ENCODE results near the gene BRD7. TPM values are rescaled to one million over a fixed set of nuclear protein-coding genes. Genes with fewer than 3 reads are reported as not detected.

The BRD7 gene
- total and polyA plus RNA-seq, 4 donors: 55.2 to 105 (median 92.9) TPM

Small RNA genes lying within 50 kb of the gene (small RNA-seq; reads per million reads assigned to genes)
- not detected for gene MIR6771 (ENCODE audit: low replicate concordance)

Other genes starting within 250 kb of the BRD7 start
- 10 to 100 TPM; 11.1 to 15.9 TPM for gene TENT4B, start 215.7 kb downstream of the BRD7 start, total RNA-seq
- gene TENT4B, start 215.7 kb downstream of the BRD7 start, polyA plus RNA-seq (ENCODE audit: insufficient read length in 2 of 2): 10 to 100 TPM; 15.6 to 18.3 TPM
- gene ADCY7, start 102.4 kb downstream of the BRD7 start, total RNA-seq: 10 to 100 TPM; 12.4 to 26.0 TPM
- 10 to 100 TPM; 14.7 to 17.9 TPM for gene ADCY7, start 102.4 kb downstream of the BRD7 start, polyA plus RNA-seq (ENCODE audit: insufficient read length in 2 of 2)
- 10 to 100 TPM in 1 of 2 donors, 1 to 10 TPM in 1; 6.7 to 33.8 TPM for gene NKD1, start 179.4 kb upstream of the BRD7 start, total RNA-seq
- 10 to 100 TPM; 22.5 to 28.8 TPM for gene NKD1, start 179.4 kb upstream of the BRD7 start, polyA plus RNA-seq (ENCODE audit: insufficient read length in 2 of 2)